Left cardiac atrium (tissue), 4 donors: ENCODE results near the gene SNX10. TPM values are rescaled to one million over a fixed set of nuclear protein-coding genes. Genes with fewer than 3 reads are reported as not detected.

Source experiments
- ATAC-seq, 2 donors: fragments of 200-7000 bp; cut with Tn5 transposase; one replicate each; pipeline ENCODE4 v1.9.1; 2020; ENCODE audit warnings: mild to moderate bottlenecking in 2 of 2, moderate library complexity in 2 of 2
- DNase-seq: peaks from one replicate; pipeline ENCODE4 v3.0.0-alpha.2; 2020
- intact Hi-C, 2 donors: fragments of 100-400 bp; cut with DNase I; formaldehyde crosslinking; loops; one replicate each; pipeline versions ENCODE4 v1.14.1 to v1.15.1; 2022 to 2023
- total RNA-seq, 2 donors: library from RNA; stranded (reverse); fragmentation: NEBNext Ultra II Directional; extraction: Animal tissue kit (Norgen Biotek cat#: 25700); gene quantifications; one replicate each; pipeline ENCODE4 v1.2.1, GENCODE V29; 2021
- donor health status: DM: no; HTN: yes; CAD: no.
- donor health status: DM: no; HTN: yes; CAD: no; lungs with severe emphysema.
- donor health status: DM: yes; HTN: yes; CAD: no.
- donor health status: Dilated cardiomyopathy.

SNX10 gene
- total RNA-seq, 2 donors from 2014 or later = 5.7 to 7.1 TPM

- intact Hi-C loops = no loop called here
- ATAC-seq (no peak), DNase-seq (no peak)
Observed at GRCh38 chr7:26293569-26294308, 2.1 kb downstream of the SNX10 start.

DNA sequence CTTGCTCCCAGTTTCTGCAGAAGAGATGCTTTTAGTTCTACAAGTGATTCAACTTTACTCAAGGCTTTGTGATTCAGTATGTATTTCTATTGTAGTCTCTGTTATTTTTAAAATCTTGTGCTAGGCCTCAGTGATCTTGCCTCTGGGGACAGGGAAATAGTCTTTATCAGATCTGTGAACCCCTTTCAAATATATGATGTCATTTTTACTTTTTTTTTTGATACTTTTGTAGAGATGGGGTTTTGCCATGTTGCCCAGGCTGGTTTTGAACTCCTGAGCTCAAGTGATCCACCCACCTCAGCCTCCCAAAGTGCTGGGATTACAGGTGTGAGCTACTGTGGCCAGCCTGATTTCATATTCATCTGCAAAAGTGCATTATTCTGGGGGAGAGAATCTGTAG lies 3.4 kb downstream of the SNX10 start:
- DNase-seq (no peak), ATAC-seq (no peak)
- intact Hi-C loops = no loop called here

DNA sequence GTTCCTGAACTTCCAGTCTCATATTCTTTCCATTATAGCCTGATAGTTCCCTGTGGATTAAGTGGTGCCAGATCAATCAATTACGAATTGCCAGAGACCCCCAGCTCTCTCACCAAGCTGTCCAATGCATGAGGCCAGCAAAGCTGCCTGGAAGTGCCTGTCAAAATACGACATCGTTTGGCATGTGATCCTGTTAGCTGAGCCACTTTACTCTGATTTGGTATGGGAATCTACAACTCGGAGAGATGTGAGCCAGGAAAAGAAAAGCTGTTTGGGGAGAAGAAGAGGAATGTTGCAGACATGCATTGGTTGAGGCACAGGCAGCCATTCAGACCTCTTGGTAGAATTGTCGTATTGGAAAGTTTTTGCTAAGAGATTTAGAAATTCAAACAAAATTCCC lies 3.9 kb downstream of the SNX10 start:
- intact Hi-C loops = no loop called here
- DNase-seq (no peak), ATAC-seq (no peak)

DNA sequence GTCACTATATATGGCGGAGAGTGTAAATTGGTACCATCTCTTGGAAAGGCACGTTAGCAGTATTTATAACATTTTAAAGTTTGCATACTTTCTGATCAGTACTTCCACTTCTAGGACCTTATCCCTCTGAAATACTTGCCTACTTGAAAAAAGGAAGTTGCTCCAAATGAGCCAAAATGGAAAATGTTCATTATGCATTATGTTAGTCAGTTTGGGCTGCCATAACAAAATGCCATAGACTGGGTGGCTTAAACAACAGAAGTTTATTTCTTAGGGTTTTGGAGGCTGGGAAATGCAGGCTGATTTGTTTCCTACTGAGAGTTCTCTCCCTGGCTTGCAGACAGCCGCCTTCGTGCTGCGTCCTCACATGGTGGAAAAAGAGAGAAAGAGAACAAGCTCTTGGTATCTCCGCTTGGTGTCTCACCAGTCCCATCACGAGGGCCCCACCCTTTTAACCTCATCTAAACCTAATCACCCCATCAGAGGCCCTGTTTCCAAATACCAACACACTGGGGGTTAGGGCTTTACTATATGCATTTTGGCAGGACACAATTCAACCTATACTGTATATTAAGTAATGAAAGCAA lies 6.9 kb downstream of the SNX10 start:
- no peak for DNase-seq
- intact Hi-C loops = no loop called here
- ATAC-seq = no peak

DNA sequence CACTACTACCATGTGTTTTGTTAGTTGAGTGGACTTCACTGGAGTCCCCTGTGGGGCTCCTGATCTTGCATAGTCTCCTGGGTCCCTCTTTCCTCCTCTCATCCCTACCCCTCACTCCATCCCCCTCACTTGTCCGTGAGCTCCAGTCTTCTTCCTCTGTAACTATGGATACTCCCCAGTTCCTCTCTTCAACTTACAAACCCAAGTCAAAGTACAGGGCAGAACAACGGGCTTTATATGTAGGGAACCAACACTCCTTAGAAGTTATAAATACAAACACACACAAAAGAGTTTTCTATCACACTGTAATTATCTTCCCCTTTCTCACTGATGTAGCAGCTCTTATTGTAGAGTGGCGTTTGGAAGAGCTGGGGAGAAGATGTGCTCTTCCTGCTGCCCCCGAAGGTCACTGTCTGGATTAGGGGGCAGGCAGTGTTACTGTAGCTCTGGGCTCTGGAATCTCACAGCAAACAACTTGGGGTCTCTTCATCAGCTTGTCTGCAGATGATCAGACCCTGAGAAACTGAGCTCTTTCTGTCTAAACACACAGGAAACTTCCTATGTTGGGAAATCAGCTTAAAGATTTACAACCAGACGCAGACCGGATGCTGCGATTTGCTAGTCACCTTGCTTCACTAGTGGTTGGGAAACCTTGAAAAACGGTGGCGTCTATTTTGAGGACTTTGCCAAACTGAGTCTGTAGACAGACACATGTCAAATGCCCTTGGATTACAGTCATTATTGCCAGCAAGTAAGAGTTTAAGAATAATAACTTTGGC lies 13.6 kb downstream of the SNX10 start:
- ATAC-seq (no peak), DNase-seq (no peak)
- intact Hi-C loops = no loop called here

DNA sequence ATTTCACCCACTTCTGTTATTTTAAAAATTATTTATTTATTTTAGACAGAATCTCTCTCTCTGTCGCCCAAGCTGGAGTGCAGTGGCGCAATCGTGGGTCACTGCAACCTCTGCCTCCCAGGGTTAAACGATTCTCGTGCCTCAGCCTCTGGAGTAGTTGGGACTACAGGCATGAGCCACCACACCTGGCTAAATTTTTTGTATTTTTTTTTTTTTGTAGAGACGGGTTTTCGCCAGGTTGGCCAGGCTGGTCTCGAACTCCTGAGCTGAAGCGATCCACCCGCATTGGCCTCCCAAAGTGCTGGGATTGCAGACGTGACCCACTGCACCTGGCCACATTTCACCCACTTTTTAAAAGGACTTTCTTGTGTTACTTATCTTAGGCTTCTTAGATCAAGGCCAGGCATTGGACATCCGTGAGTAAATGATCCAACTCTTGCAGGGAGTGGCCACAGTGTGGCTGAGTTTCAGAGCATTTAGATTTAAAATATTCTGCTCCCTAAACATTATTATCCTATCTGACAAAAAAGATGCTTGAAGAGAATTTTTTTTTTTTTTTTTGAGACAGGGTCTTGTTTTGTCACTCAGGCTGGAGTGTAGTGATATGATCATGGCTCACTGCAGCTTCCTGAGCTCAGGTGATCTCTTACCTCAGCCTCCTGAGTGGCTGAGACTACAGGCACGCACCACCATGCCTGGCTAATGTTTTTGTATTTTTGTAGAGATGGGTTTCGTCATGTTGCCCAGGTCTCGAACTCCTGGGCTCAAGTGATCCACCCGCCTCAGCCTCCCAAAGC lies 14.4 kb downstream of the SNX10 start:
- DNase-seq = no peak
- ATAC-seq = no peak
- intact Hi-C loops = no loop called here

DNA sequence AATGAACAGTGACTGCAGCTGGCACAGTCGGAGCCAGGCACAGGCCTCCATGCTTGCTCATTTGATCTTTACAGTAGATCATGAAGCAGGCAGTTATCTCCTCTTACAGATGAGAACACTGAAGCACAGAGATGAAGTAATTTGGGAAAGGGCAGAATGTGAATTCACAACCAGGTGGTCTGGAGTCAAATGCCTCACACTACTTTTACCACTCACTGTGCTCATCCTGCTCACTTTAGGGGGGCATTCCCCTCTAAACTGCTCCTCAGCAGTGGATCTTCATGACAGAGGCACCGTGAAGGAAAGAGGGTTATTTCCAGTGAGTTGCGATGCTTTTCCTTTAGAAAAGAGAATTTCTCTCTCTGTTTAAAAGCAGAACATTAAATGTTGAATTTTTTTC lies 15.1 kb downstream of the SNX10 start:
- ATAC-seq = no peak
- intact Hi-C loops = no loop called here

DNA sequence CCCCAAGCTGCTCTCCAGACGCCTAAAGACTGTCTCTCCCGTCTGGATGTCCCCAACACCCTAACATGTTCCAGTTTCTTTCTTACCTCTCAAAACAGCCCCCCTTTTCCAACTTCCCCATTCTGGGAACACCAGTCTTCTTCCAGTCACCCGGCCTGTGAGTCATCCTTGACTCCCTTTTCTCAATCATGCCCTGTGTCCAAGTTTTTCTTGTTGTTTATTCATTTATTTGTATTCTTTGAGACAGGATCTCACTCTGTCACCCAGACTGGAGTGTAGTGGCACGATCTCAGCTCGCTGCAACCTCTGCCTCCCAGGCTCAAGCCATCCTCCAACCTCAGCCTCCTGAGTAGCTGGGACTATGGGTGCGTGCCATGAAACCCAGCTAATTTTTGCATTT lies 15.6 kb downstream of the SNX10 start:
- intact Hi-C loops = no loop called here
- peak; percentile 34 for DNase-seq

More for the DNA sequence above, 15.1 kb downstream of the SNX10 start:
- DNase-seq = no peak

GRCh38 chr7:26307791-26308190 lies 16.1 kb downstream of the SNX10 start:
- intact Hi-C loops = no loop called here
- DNase-seq (no peak), ATAC-seq (no peak)

More for the DNA sequence above, 15.6 kb downstream of the SNX10 start:
- ATAC-seq = peak; percentile 8 to 76

DNA sequence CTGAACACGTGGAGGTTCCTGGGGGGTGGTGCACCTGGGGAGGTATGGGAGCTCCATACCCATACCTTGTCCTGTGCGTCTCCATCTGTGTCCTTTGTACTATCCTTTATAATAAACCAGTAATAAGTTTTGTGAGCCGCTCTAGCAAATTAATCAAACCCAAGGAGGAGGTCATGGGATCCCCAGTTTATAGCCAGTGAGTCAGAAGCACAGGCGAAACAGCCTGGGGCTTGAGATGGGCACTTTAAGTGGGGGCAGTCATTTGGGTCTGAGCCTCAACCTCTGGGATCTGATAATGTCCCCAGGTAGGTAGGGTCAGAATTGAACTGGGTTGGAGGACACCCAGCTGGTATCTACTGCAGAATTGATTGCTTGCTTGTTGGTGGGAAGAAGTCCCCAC lies 16.9 kb downstream of the SNX10 start:
- no peak for ATAC-seq
- intact Hi-C loops = no loop called here
- DNase-seq = no peak

GRCh38 chr7:26309089-26309488 lies 17.4 kb downstream of the SNX10 start:
- intact Hi-C loops = no loop called here

DNA sequence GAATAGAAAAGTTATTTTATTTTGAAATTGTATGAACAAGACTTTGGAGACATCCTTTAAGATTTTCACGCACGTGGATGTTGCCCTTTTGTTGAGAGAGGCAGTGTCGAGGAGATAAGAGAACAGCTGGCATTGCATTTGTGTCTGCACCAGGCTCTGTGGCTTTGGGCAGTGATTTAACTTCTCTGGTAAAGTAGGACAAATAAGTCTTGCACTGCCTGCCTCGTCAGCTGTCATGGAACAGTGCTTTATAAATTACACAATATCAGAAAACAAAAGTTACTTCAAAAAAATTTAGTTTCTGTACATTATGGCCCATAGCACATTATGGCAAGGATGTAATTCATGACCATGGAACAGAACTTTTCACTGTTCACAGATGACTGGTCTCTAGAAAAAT lies 20.1 kb downstream of the SNX10 start:
- no peak for DNase-seq
- no peak for ATAC-seq
- intact Hi-C loops = no loop called here

More at GRCh38 chr7:26309089-26309488, 17.4 kb downstream of the SNX10 start:
- DNase-seq (no peak), ATAC-seq (no peak)

- DNase-seq (no peak), ATAC-seq (no peak)
- intact Hi-C loops = no loop called here
Observed at GRCh38 chr7:26317211-26317610, 25.5 kb downstream of the SNX10 start.

DNA sequence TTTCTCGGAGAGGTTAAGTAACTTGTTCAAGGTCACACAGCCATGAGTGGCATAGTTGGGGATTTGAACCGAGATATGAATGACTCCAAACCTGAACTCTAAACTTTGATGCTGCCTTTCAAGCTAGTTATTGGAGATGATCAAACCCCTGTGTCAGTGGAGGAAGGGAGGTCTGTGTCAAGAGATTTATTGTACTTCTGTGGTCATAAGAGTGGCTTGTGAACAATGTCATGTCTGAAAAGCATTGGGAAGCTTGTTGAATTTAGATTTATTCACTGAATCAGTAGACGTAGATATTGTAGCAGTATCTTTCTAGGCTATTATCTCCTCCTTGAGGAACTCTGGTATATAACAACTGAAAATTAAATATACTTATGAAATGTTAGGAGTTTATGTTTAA lies 27.3 kb downstream of the SNX10 start:
- ATAC-seq = no peak
- DNase-seq = no peak
- intact Hi-C loops = no loop called here

- no peak for DNase-seq
- no peak for ATAC-seq
- intact Hi-C loops = no loop called here
Observed at GRCh38 chr7:26319636-26320035, 28.0 kb downstream of the SNX10 start.

GRCh38 chr7:26320878-26321277 lies 29.2 kb downstream of the SNX10 start:
- no peak for DNase-seq
- ATAC-seq = no peak
- intact Hi-C loops = no loop called here

GRCh38 chr7:26321435-26321834 lies 29.8 kb downstream of the SNX10 start:
- no peak for ATAC-seq
- intact Hi-C loops = no loop called here
- DNase-seq = no peak

- DNase-seq (no peak), ATAC-seq (no peak)
Observed at GRCh38 chr7:26326211-26326610, 34.5 kb downstream of the SNX10 start.

DNA sequence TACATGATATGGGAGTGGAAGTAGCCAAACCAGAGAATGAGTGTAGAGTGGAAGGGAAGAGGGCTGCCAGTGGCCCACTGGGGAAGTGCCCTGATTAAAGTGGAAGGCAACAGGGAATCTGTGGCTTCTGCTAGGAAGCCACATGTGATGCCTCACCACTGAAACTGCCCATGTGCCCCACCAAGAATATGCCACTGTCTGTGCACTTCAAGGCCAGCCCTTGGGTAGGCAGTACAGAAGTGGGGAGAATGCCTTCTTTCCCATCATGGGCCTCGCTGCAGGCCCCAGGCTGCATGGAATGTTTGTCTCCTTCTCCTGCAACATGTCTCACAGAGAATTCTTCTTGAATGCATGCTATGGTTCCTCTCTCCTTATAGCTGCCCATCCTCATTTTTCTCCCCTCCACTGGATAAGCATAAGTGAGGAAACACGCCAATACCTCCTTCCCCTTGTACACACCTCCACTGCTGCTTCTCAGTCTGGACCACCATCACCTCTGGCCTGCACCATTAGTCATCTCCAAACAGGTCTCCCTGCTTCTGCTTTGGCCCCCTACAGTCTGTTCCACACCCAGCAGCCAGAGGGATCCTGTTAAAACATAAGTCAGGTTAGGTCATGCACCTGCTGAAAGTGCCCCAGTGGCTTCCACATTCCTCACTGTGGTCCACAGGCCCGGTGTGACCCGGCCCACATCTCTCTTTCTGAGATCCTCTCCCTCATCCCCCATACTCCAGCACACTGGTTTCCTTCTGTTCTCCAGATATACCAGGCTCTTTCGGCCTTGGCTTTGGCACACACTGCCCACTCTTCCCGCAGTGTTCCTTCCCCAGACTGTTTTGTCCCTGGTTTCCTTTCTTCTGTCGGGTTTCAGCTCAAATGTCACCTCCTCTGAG lies 37.1 kb downstream of the SNX10 start:
- no peak for DNase-seq
- ATAC-seq = peak in 1 of 2 donors; percentile 29
- intact Hi-C loops = no loop called here

More at GRCh38 chr7:26326211-26326610, 34.5 kb downstream of the SNX10 start:
- intact Hi-C loops = no loop called here
